ENCODE data around the gene RBPJ. TPM values are rescaled to one million over a fixed set of nuclear protein-coding genes. Genes with fewer than 3 reads are reported as not detected.

The RBPJ gene
- total and polyA plus RNA-seq, 10 donors = 18.4 to 91.9 (median 77.9) TPM

DNA sequence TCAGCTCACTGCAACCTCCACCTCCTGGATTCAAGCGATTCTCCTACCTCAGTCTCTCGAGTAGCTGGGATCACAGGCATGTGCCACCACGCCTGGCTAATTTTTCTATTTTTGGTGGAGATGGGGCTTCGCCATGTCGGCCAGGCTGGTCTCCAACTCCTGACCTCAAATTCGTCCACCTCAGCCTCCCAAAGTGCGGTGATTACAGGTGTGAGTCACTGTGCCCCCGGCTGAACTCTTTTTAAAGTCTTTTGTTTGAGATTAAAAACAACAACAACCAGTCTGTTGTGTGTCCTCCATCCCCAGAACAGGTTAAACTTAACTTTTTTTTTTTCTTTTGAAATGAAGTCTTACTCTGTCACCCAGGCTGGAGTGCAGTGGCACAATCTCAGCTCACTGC is 36.3 kb upstream of the RBPJ start:
- H3K27ac ChIP-seq = no peak overlapping the region
- TF ChIP-seq, protein P1, sequence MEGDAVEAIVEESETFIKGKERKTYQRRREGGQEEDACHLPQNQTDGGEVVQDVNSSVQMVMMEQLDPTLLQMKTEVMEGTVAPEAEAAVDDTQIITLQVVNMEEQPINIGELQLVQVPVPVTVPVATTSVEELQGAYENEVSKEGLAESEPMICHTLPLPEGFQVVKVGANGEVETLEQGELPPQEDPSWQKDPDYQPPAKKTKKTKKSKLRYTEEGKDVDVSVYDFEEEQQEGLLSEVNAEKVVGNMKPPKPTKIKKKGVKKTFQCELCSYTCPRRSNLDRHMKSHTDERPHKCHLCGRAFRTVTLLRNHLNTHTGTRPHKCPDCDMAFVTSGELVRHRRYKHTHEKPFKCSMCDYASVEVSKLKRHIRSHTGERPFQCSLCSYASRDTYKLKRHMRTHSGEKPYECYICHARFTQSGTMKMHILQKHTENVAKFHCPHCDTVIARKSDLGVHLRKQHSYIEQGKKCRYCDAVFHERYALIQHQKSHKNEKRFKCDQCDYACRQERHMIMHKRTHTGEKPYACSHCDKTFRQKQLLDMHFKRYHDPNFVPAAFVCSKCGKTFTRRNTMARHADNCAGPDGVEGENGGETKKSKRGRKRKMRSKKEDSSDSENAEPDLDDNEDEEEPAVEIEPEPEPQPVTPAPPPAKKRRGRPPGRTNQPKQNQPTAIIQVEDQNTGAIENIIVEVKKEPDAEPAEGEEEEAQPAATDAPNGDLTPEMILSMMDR (IDR thresholded peaks at IDR 0.05 in 8 of 11, conservative IDR thresholded peaks at IDR 0.05 in 3 of 11) = no peak
- peaks cover 0 to 17% (median 0%) of the 10 kb centered on the region in 6 donors for H3K4me1 ChIP-seq
- H3K4me3 ChIP-seq = no peak overlapping the region
- DNase-seq = no peak
- WGBS, 5 donors = 88 to 94% (median 90%) methylated on average over 8 of the region's 8 CpGs
- no peaks in the 10 kb centered on the region for H3K27me3 ChIP-seq (replicated peaks in 1 of 7)
- no peaks in the 10 kb centered on the region for H3K36me3 ChIP-seq
- intact Hi-C loops (cut with DNase I; ENCODE audit: low total_unique reads) = no loop called here
- no peaks in the 10 kb centered on the region for H3K9me3 ChIP-seq

DNA sequence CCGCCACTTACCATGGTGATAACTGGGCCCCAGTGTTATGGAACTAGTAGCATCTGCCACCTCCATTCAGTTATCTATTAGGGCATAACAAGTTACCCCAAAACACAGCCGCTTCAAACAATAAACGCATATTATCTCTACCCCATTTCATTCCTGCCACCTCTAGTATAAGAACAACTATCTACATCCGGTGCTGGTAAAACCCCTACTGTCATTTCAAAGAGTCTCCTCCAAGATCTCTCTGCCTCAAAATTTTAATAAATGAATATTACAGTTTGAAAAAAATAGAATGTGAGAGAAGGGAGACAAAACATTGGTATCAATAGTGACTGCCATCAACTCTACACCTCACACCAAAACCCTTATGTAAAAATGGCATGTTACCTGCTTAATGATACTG is 35.5 kb upstream of the RBPJ start:
- no peaks in the 10 kb centered on the region for H3K9me3 ChIP-seq
- H3K36me3 ChIP-seq = no peaks in the 10 kb centered on the region
- peaks cover 0 to 21% (median 0%) of the 10 kb centered on the region in 6 donors for H3K4me1 ChIP-seq
- H3K27me3 ChIP-seq (replicated peaks in 1 of 7) = no peaks in the 10 kb centered on the region
- TF ChIP-seq POLR2A (IDR thresholded peaks at IDR 0.05) (no peak), POLR2AphosphoS5 (IDR thresholded peaks at IDR 0.05) (no peak)
- TF ChIP-seq, protein P1 (IDR thresholded peaks at IDR 0.05 in 8 of 11, conservative IDR thresholded peaks at IDR 0.05 in 3 of 11) = no peak
- H3K27ac ChIP-seq = no peak overlapping the region
- no peak for DNase-seq
- 80 to 95% (median 84%) methylated on average over 4 of the region's 4 CpGs for WGBS, 5 donors
- no peak overlapping the region for H3K4me3 ChIP-seq
- intact Hi-C loops (cut with DNase I; ENCODE audit: low total_unique reads) = no loop called here

DNA sequence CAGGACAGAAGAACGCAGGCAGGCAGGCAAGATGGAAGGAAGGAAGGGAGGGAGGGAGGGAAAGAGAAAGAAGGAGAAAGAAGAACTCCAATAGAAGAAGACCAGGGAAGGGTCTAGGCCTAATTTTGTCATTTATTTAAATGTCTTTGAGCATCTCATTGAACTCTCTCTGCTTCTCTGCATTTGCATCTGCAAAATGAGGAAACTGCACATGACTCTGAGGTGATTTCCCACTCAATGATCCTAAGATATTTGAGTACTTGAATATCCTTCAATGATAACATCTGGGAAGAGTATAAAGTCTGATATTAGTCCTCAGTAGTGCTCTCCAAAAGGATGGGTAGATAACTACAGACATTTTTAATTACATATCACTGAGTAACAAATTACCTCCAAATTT is 33.1 kb upstream of the RBPJ start:
- Histone ChIP-seq H3K27ac (peak overlapping the region in 7 of 8 donors; percentile 69 to 93 (median 86)), H3K27me3 (replicated peaks in 1 of 7) (no peaks in the 10 kb centered on the region), H3K4me3 (peak overlapping the region in 1 of 8 donors; percentile 51), H3K9me3 (no peaks in the 10 kb centered on the region), H3K4me1 (peaks cover 0 to 21% (median 0%) of the 10 kb centered on the region in 6 donors), H3K36me3 (no peaks in the 10 kb centered on the region)
- WGBS, 5 donors = 28 to 85% (median 53%) methylated on average over 1 of the region's 1 CpG
- intact Hi-C loops (cut with DNase I; ENCODE audit: low total_unique reads) = no loop called here
- no peak for DNase-seq
- TF ChIP-seq POLR2A (IDR thresholded peaks at IDR 0.05) (no peak), POLR2AphosphoS5 (IDR thresholded peaks at IDR 0.05) (no peak)
- TF ChIP-seq, protein P1 (IDR thresholded peaks at IDR 0.05 in 8 of 11, conservative IDR thresholded peaks at IDR 0.05 in 3 of 11) = no peak

- no peak for DNase-seq
- intact Hi-C loops (cut with DNase I; ENCODE audit: low total_unique reads) = no loop called here
Observed at GRCh38 chr4:26288355-26288909, 32.4 kb upstream of the RBPJ start.

More at GRCh38 chr4:26288355-26288909, 32.4 kb upstream of the RBPJ start:
- Histone ChIP-seq H3K4me1 (peaks cover 0 to 21% (median 0%) of the 10 kb centered on the region in 6 donors), H3K9me3 (no peaks in the 10 kb centered on the region), H3K4me3 (peak overlapping the region in 1 of 8 donors; percentile 51), H3K27ac (peak overlapping the region; percentile 36 to 93 (median 82)), H3K36me3 (no peaks in the 10 kb centered on the region), H3K27me3 (replicated peaks in 1 of 7) (no peaks in the 10 kb centered on the region)
- TF ChIP-seq POLR2A (IDR thresholded peaks at IDR 0.05) = no peak
- TF ChIP-seq, protein P1 (IDR thresholded peaks at IDR 0.05 in 8 of 11, conservative IDR thresholded peaks at IDR 0.05 in 3 of 11) = peak in 1 of 11 experiments; percentile 7
- peak in 1 of 3 donors; percentile 53 for TF ChIP-seq POLR2AphosphoS5 (IDR thresholded peaks at IDR 0.05)
- WGBS, 5 donors = 31 to 51% (median 35%) methylated on average over 4 of the region's 4 CpGs

Data from spleen (tissue), 11 donors.